GM12892 (cell line): ENCODE results near the gene HTR6.

Experiments
- POLR2A ChIP-seq: IDR thresholded peaks from 2 replicates; pipeline ENCODE4 v1.6.1; 2011; ENCODE audit warnings: low read depth, low read length, control low read depth
- TAF1 ChIP-seq: IDR thresholded peaks from 2 replicates; pipeline ENCODE4 v1.6.1; 2011; ENCODE audit warnings: low read depth, mild to moderate bottlenecking, control low read depth, low read length, borderline replicate concordance

DNA sequence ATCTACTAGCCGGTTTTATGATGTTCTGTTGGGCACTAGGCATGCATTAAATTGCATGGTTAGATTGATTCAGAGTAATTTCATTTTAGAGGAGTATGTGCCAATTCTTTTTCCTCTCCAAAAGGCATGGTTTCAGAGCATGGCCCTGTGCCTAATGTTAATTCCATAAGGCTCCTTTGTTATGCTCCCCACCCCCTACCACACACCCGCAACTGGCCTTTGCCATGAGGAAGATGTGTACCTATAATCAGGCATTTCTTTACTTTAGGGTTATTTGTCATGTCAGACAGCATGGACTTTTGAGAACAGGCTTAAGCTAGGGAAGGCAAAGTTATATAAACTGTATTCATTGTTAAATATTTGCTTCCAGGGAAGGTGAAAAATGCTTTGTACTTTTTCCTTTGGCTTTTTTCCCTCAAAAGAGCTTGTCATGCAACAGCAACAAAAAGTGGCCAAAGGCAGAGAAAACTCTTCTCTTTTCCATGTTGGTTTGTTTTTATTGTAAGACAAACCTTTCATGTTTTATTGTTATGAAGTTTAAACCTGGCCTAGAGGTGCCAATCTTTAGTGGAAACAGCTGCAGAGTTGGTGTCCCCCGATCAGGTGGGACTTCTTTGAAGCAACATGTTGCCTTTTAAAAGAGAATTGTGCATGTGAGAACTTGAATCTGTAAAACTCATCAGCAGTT is 44.8 kb upstream of the HTR6 start:
- TF ChIP-seq POLR2A (no peak), TAF1 (no peak)
